HG03280 (cell line): ENCODE measurements around the gene ALAS1.
"Not testable (repeated sequence)": the region's sequence is repeated elsewhere in the genome, so short reads cannot be mapped to it uniquely, and the experiment has no call there.

Experiments
- ATAC-seq: cut with Tn5 transposase; IDR thresholded peaks from one replicate; pipeline ENCODE4 v1.9.1; 2021; ENCODE audit warnings: mild to moderate bottlenecking, moderate library complexity; ENCODE audit not compliant: unreplicated experiment

ALAS1 gene

GRCh38 chr3:52176951-52177700 is 20.8 kb upstream of the ALAS1 start:
- ATAC-seq = no peak

GRCh38 chr3:52177701-52178042 is 20.3 kb upstream of the ALAS1 start:
- no peak for ATAC-seq

GRCh38 chr3:52178126-52178525 is 19.8 kb upstream of the ALAS1 start:
- ATAC-seq = not testable (repeated sequence)

GRCh38 chr3:52178537-52178936 is 19.4 kb upstream of the ALAS1 start:
- ATAC-seq = no peak

GRCh38 chr3:52181543-52181942 is 16.4 kb upstream of the ALAS1 start:
- ATAC-seq = no peak

GRCh38 chr3:52182196-52182595 is 15.8 kb upstream of the ALAS1 start:
- ATAC-seq = no peak

GRCh38 chr3:52182691-52183090 is 15.3 kb upstream of the ALAS1 start:
- ATAC-seq = no peak

GRCh38 chr3:52183786-52184445 is 14.0 kb upstream of the ALAS1 start:
- ATAC-seq = no peak

GRCh38 chr3:52184690-52185089 is 13.3 kb upstream of the ALAS1 start:
- ATAC-seq = no peak

- ATAC-seq = no peak
These were observed 12.6 kb upstream of the ALAS1 start for GRCh38 chr3:52185311-52185710.

- no peak for ATAC-seq
These were observed 12.1 kb upstream of the ALAS1 start for GRCh38 chr3:52185837-52186236.

- no peak for ATAC-seq
These were observed 11.2 kb upstream of the ALAS1 start for GRCh38 chr3:52186729-52187128.

GRCh38 chr3:52188556-52188955 is 9.4 kb upstream of the ALAS1 start:
- ATAC-seq = no peak

GRCh38 chr3:52190294-52191074 is 7.5 kb upstream of the ALAS1 start:
- ATAC-seq = no peak

GRCh38 chr3:52191663-52192062 is 6.3 kb upstream of the ALAS1 start:
- no peak for ATAC-seq

- ATAC-seq = no peak
These were observed 4.9 kb upstream of the ALAS1 start for GRCh38 chr3:52193065-52193464.

GRCh38 chr3:52194485-52195290 is 3.3 kb upstream of the ALAS1 start:
- no peak for ATAC-seq

- ATAC-seq = no peak
These were observed 2.7 kb upstream of the ALAS1 start for GRCh38 chr3:52195291-52195597.

- no peak for ATAC-seq
These were observed 2.1 kb upstream of the ALAS1 start for GRCh38 chr3:52195823-52196331.

- ATAC-seq = no peak
These were observed 983 bp upstream of the ALAS1 start for GRCh38 chr3:52196977-52197376.

GRCh38 chr3:52197499-52197841 is 490 bp upstream of the ALAS1 start:
- no peak for ATAC-seq
